ENCODE results near the gene MPZL1. TPM values are rescaled to one million over a fixed set of nuclear protein-coding genes. Genes with fewer than 3 reads are reported as not detected.

The MPZL1 gene
- total and polyA plus RNA-seq, 4 donors: 11.3 to 26.1 (median 16.8) TPM

DNA sequence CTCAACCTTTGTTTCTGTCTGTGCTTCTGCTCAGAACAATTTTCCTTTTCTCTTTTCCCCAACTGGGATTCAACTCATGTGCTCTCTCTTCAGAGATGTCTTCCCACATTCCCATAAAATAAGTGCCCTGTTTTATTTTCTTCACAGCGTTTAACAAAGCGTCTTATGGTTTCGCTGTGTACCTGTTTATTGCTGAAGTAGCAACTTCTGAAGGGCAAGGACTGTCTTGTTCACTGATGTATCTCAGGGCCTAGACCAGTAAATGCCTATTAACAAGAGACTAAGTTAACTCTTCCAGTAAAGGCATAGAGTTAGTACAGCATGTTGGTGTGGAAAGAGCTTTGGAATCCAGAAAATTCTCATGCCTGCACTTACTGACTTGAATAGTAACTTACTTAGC lies 42.9 kb upstream of the MPZL1 start:
- DNase-seq (ENCODE audit: low spot score): no peak
- no peaks in the 10 kb centered on the region for H3K9me3 ChIP-seq (ENCODE audit: control insufficient read depth in 4 of 4, low read length in 3 of 4)
- H3K4me1 ChIP-seq (ENCODE audit: control insufficient read depth in 4 of 4, insufficient read depth in 4 of 4, low read length in 3 of 4): no peaks in the 10 kb centered on the region
- TF ChIP-seq, protein P1, sequence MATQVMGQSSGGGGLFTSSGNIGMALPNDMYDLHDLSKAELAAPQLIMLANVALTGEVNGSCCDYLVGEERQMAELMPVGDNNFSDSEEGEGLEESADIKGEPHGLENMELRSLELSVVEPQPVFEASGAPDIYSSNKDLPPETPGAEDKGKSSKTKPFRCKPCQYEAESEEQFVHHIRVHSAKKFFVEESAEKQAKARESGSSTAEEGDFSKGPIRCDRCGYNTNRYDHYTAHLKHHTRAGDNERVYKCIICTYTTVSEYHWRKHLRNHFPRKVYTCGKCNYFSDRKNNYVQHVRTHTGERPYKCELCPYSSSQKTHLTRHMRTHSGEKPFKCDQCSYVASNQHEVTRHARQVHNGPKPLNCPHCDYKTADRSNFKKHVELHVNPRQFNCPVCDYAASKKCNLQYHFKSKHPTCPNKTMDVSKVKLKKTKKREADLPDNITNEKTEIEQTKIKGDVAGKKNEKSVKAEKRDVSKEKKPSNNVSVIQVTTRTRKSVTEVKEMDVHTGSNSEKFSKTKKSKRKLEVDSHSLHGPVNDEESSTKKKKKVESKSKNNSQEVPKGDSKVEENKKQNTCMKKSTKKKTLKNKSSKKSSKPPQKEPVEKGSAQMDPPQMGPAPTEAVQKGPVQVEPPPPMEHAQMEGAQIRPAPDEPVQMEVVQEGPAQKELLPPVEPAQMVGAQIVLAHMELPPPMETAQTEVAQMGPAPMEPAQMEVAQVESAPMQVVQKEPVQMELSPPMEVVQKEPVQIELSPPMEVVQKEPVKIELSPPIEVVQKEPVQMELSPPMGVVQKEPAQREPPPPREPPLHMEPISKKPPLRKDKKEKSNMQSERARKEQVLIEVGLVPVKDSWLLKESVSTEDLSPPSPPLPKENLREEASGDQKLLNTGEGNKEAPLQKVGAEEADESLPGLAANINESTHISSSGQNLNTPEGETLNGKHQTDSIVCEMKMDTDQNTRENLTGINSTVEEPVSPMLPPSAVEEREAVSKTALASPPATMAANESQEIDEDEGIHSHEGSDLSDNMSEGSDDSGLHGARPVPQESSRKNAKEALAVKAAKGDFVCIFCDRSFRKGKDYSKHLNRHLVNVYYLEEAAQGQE (IDR thresholded peaks at IDR 0.05): no peak
- TF ChIP-seq FOXA2 (IDR thresholded peaks at IDR 0.05): no peak
- TF ChIP-seq RAD21 (IDR thresholded peaks at IDR 0.05): no peak
- TF ChIP-seq, protein P2, sequence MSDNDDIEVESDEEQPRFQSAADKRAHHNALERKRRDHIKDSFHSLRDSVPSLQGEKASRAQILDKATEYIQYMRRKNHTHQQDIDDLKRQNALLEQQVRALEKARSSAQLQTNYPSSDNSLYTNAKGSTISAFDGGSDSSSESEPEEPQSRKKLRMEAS (IDR thresholded peaks at IDR 0.05): no peak
- no peak for TF ChIP-seq GABPA (IDR thresholded peaks at IDR 0.05 in 1 of 2, conservative IDR thresholded peaks at IDR 0.05 in 1 of 2)
- TF ChIP-seq NR2F2 (IDR thresholded peaks at IDR 0.05): no peak
- no peak for TF ChIP-seq SP1 (IDR thresholded peaks at IDR 0.05)
- no peak for TF ChIP-seq YY1 (IDR thresholded peaks at IDR 0.05)
- TF ChIP-seq, protein P3, sequence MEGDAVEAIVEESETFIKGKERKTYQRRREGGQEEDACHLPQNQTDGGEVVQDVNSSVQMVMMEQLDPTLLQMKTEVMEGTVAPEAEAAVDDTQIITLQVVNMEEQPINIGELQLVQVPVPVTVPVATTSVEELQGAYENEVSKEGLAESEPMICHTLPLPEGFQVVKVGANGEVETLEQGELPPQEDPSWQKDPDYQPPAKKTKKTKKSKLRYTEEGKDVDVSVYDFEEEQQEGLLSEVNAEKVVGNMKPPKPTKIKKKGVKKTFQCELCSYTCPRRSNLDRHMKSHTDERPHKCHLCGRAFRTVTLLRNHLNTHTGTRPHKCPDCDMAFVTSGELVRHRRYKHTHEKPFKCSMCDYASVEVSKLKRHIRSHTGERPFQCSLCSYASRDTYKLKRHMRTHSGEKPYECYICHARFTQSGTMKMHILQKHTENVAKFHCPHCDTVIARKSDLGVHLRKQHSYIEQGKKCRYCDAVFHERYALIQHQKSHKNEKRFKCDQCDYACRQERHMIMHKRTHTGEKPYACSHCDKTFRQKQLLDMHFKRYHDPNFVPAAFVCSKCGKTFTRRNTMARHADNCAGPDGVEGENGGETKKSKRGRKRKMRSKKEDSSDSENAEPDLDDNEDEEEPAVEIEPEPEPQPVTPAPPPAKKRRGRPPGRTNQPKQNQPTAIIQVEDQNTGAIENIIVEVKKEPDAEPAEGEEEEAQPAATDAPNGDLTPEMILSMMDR (IDR thresholded peaks at IDR 0.05; ENCODE audit: low read depth, low read length, missing input control): no peak
- no peak for TF ChIP-seq RXRA (IDR thresholded peaks at IDR 0.05)
- WGBS: 97% methylated on average over 3 of the region's 3 CpGs
- no peak overlapping the region for H3K27ac ChIP-seq (ENCODE audit: low read depth in 1 of 2, low read length in 2 of 2)
- no peaks in the 10 kb centered on the region for H3K36me3 ChIP-seq (ENCODE audit: control insufficient read depth in 4 of 4, insufficient read depth in 3 of 4, low read depth in 1 of 4, low read length in 3 of 4)
- H3K4me3 ChIP-seq (ENCODE audit: low read depth in 1 of 3, low read length in 3 of 3): no peak overlapping the region
- H3K27me3 ChIP-seq (ENCODE audit: control insufficient read depth in 4 of 4, insufficient read depth in 4 of 4, low read length in 3 of 4): no peaks in the 10 kb centered on the region
- no peak overlapping the region for H3K9ac ChIP-seq (ENCODE audit: low read depth in 1 of 2, low read length in 2 of 2)

DNA sequence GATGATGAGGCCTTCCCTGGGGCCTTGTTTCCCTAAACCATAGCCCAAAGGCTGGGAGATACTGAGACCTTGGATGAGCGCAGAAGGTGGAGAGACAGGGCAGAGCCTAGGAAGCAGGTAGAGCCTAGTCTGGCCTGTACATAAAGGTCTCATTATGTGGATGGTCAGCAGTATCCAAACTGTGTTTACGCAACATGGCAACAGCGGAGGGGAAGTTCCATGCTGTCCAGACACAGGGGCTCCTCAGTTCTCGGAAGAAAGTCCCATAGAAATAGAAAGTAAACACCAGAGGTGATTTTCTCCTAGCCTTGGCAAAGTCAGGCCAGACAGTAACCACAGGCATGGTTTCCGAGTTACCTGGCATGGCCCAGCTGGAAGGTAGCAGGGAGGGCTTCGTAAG lies 42.1 kb upstream of the MPZL1 start:
- Histone ChIP-seq H3K27ac (ENCODE audit: low read depth in 1 of 2, low read length in 2 of 2) (no peak overlapping the region), H3K9me3 (ENCODE audit: control insufficient read depth in 4 of 4, low read length in 3 of 4) (no peaks in the 10 kb centered on the region), H3K36me3 (ENCODE audit: control insufficient read depth in 4 of 4, insufficient read depth in 3 of 4, low read depth in 1 of 4, low read length in 3 of 4) (no peaks in the 10 kb centered on the region), H3K9ac (ENCODE audit: low read depth in 1 of 2, low read length in 2 of 2) (no peak overlapping the region), H3K27me3 (ENCODE audit: control insufficient read depth in 4 of 4, insufficient read depth in 4 of 4, low read length in 3 of 4) (no peaks in the 10 kb centered on the region), H3K4me3 (ENCODE audit: low read depth in 1 of 3, low read length in 3 of 3) (no peak overlapping the region), H3K4me1 (ENCODE audit: control insufficient read depth in 4 of 4, insufficient read depth in 4 of 4, low read length in 3 of 4) (no peaks in the 10 kb centered on the region)
- DNase-seq (ENCODE audit: low spot score): no peak
- TF ChIP-seq NR2F2 (IDR thresholded peaks at IDR 0.05): no peak
- TF ChIP-seq TAF1 (conservative IDR thresholded peaks at IDR 0.05): no peak
- TF ChIP-seq YY1 (IDR thresholded peaks at IDR 0.05): no peak
- no peak for TF ChIP-seq RAD21 (IDR thresholded peaks at IDR 0.05)
- WGBS: 92% methylated on average over 6 of the region's 6 CpGs

DNA sequence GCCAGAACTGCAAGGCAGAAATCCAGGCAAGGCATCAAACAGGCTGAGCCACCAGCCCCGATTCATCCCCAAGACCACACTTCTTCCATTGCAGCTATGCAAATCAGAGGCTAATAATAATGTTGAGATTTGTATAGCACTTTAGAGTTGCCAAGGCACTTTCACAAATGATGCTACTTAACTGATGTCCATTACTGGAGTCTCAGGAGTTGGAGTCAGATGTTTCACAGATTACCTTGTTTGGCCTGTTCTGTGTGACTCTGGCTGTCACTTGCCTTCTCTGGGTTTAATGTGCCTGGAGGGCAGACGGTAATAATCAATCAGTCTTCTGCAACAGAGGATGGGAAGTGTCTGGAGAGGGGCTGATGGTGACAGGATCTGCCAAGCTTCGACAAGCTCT lies 40.8 kb upstream of the MPZL1 start:
- H3K9me3 ChIP-seq (ENCODE audit: control insufficient read depth in 4 of 4, low read length in 3 of 4): no peaks in the 10 kb centered on the region
- no peak overlapping the region for H3K9ac ChIP-seq (ENCODE audit: low read depth in 1 of 2, low read length in 2 of 2)
- no peaks in the 10 kb centered on the region for H3K36me3 ChIP-seq (ENCODE audit: control insufficient read depth in 4 of 4, insufficient read depth in 3 of 4, low read depth in 1 of 4, low read length in 3 of 4)
- no peak overlapping the region for H3K4me3 ChIP-seq (ENCODE audit: low read depth in 1 of 3, low read length in 3 of 3)
- WGBS: 75% methylated on average over 3 of the region's 3 CpGs
- no peak overlapping the region for H3K27ac ChIP-seq (ENCODE audit: low read depth in 1 of 2, low read length in 2 of 2)
- no peaks in the 10 kb centered on the region for H3K4me1 ChIP-seq (ENCODE audit: control insufficient read depth in 4 of 4, insufficient read depth in 4 of 4, low read length in 3 of 4)
- no peak for DNase-seq (ENCODE audit: low spot score)
- no peaks in the 10 kb centered on the region for H3K27me3 ChIP-seq (ENCODE audit: control insufficient read depth in 4 of 4, insufficient read depth in 4 of 4, low read length in 3 of 4)
- TF ChIP-seq EGR1 (IDR thresholded peaks at IDR 0.05; ENCODE audit: low read depth in 2 of 2) (no peak), TAF1 (conservative IDR thresholded peaks at IDR 0.05) (no peak), YY1 (IDR thresholded peaks at IDR 0.05) (no peak), GABPA (IDR thresholded peaks at IDR 0.05 in 1 of 2, conservative IDR thresholded peaks at IDR 0.05 in 1 of 2) (no peak), SP1 (IDR thresholded peaks at IDR 0.05) (no peak), HNF4A (conservative IDR thresholded peaks at IDR 0.05) (no peak), JUND (IDR thresholded peaks at IDR 0.05) (no peak), RAD21 (IDR thresholded peaks at IDR 0.05) (no peak), FOXA2 (IDR thresholded peaks at IDR 0.05) (no peak), RXRA (IDR thresholded peaks at IDR 0.05) (no peak)
- TF ChIP-seq, protein P1 (IDR thresholded peaks at IDR 0.05): no peak
- TF ChIP-seq, protein P4, sequence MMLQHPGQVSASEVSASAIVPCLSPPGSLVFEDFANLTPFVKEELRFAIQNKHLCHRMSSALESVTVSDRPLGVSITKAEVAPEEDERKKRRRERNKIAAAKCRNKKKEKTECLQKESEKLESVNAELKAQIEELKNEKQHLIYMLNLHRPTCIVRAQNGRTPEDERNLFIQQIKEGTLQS (IDR thresholded peaks at IDR 0.05): no peak
- TF ChIP-seq, protein P3 (IDR thresholded peaks at IDR 0.05; ENCODE audit: low read depth, low read length, missing input control): no peak

Data from liver (tissue), 9 donors.